SU-DHL-6 (cell line): ENCODE measurements around the gene ST3GAL3.

Experiments
- H2AFZ ChIP-seq: fragments of 200-600 bp; sonication (generic); 2 replicates; pipeline ENCODE4 v1.6.1; 2014; ENCODE audit warnings: low read depth, mild to moderate bottlenecking, moderate library complexity, mixed read lengths, antibody characterized with exemption, low read length; ENCODE audit not compliant: severe bottlenecking
- H3F3A ChIP-seq: fragments of 200-600 bp; shearing (Covaris generic); 2 replicates; pipeline ENCODE4 v1.6.0; 2016; ENCODE audit warnings: antibody characterized with exemption, mild to moderate bottlenecking; ENCODE audit not compliant: insufficient read depth
- H3K27ac ChIP-seq: fragments of 200-600 bp; sonication (generic); 2 replicates; pipeline ENCODE4 v1.5.1; 2016; ENCODE audit warnings: low read depth, mild to moderate bottlenecking, low read length, moderate library complexity, mixed read lengths
- H3K27me3 ChIP-seq: fragments of 200-600 bp; sonication (generic), shearing (Covaris generic); 2 replicates; pipeline ENCODE4 v1.6.0; 2014; ENCODE audit warnings: mild to moderate bottlenecking, low read length
- H3K36me3 ChIP-seq: fragments of 200-600 bp; sonication (generic); 2 replicates; pipeline ENCODE4 v1.6.1; 2014; ENCODE audit warnings: mild to moderate bottlenecking, low read length, mixed read lengths
- H3K4me2 ChIP-seq: fragments of 300-600, 200-600 bp; shearing (Covaris generic), sonication (generic); 2 replicates; pipeline ENCODE4 v1.6.0; 2014; ENCODE audit warnings: low read length, low read depth, mild to moderate bottlenecking; ENCODE audit not compliant: poor library complexity, severe bottlenecking
- H3K4me3 ChIP-seq: fragments of 200-600 bp; sonication (generic); 2 replicates; pipeline ENCODE4 v1.5.1; 2014; ENCODE audit warnings: antibody characterized with exemption, low read length, mild to moderate bottlenecking, mixed read lengths; ENCODE audit not compliant: insufficient read depth, poor library complexity, severe bottlenecking
- H3K79me2 ChIP-seq: fragments of 200-600 bp; sonication (generic); 2 replicates; pipeline ENCODE4 v1.6.1; 2014; ENCODE audit warnings: mild to moderate bottlenecking, low read length, moderate library complexity; ENCODE audit not compliant: insufficient read depth
- H3K9ac ChIP-seq: fragments of 200-600 bp; sonication (generic); 2 replicates; pipeline ENCODE4 v1.7.0; 2014; ENCODE audit warnings: mild to moderate bottlenecking, low read length
- H3K9me2 ChIP-seq: fragments of 200-600 bp; sonication (generic); replicated peaks from 2 replicates; pipeline ENCODE4 v1.6.1; 2014; ENCODE audit warnings: low read length; ENCODE audit not compliant: insufficient read depth
- H3K9me3 ChIP-seq: fragments of 200-600 bp; sonication (generic); 2 replicates; pipeline ENCODE4 v1.6.1; 2014; ENCODE audit warnings: low read length, mixed read lengths; ENCODE audit not compliant: insufficient read depth
- H4K20me1 ChIP-seq: fragments of 200-600 bp; sonication (generic); 2 replicates; pipeline ENCODE4 v1.6.1; 2014; ENCODE audit warnings: low read depth, mild to moderate bottlenecking, antibody characterized with exemption, low read length, moderate library complexity, mixed read lengths
- CTCF ChIP-seq: fragments of 200-600 bp; sonication (generic); IDR thresholded peaks from one replicate; pipeline ENCODE4 v1.5.1; 2017; ENCODE audit warnings: antibody characterized with exemption, mild to moderate bottlenecking, low read length, moderate library complexity; ENCODE audit not compliant: insufficient read depth, poor library complexity, severe bottlenecking
- EZH2phosphoT487 ChIP-seq: fragments of 200-600 bp; sonication (generic), shearing (Covaris generic); conservative IDR thresholded peaks from 2 replicates; pipeline ENCODE4 v1.6.1; 2018; ENCODE audit warnings: mild to moderate bottlenecking, antibody characterized with exemption, low read length, moderate library complexity, mixed read lengths

The ST3GAL3 gene

GRCh38 chr1:43914576-43915525, 207.5 kb downstream of the ST3GAL3 start:
- H3K27ac ChIP-seq = no peak overlapping the region
- H2AFZ ChIP-seq = no peak overlapping the region
- no peaks in the 10 kb centered on the region for H4K20me1 ChIP-seq
- H3K4me3 ChIP-seq = no peak overlapping the region
- no peaks in the 10 kb centered on the region for H3K9me2 ChIP-seq
- H3K9me3 ChIP-seq = no peaks in the 10 kb centered on the region
- no peaks in the 10 kb centered on the region for H3K27me3 ChIP-seq
- H3K36me3 ChIP-seq = no peaks in the 10 kb centered on the region
- no peaks in the 10 kb centered on the region for H3K79me2 ChIP-seq
- no peak overlapping the region for H3K9ac ChIP-seq
- no peak overlapping the region for H3K4me2 ChIP-seq
- TF ChIP-seq EZH2phosphoT487 (no peak), CTCF (no peak)
- no peaks in the 10 kb centered on the region for H3F3A ChIP-seq

GRCh38 chr1:43919906-43920305, 212.6 kb downstream of the ST3GAL3 start:
- Histone ChIP-seq H3F3A (no peaks in the 10 kb centered on the region), H3K4me2 (no peak overlapping the region), H3K79me2 (no peaks in the 10 kb centered on the region), H3K4me3 (no peak overlapping the region), H3K9me2 (no peaks in the 10 kb centered on the region), H3K36me3 (no peaks in the 10 kb centered on the region), H3K27me3 (no peaks in the 10 kb centered on the region), H3K27ac (no peak overlapping the region), H3K9ac (no peak overlapping the region), H4K20me1 (no peaks in the 10 kb centered on the region), H3K9me3 (no peaks in the 10 kb centered on the region), H2AFZ (no peak overlapping the region)
- TF ChIP-seq CTCF (no peak), EZH2phosphoT487 (no peak)

- Histone ChIP-seq H3K4me3 (no peak overlapping the region), H3F3A (no peaks in the 10 kb centered on the region), H3K9me2 (no peaks in the 10 kb centered on the region), H3K27me3 (no peaks in the 10 kb centered on the region), H3K79me2 (no peaks in the 10 kb centered on the region), H3K4me2 (no peak overlapping the region), H3K27ac (no peak overlapping the region), H3K36me3 (no peaks in the 10 kb centered on the region), H2AFZ (no peak overlapping the region), H3K9me3 (no peaks in the 10 kb centered on the region), H4K20me1 (no peaks in the 10 kb centered on the region), H3K9ac (no peak overlapping the region)
- no peak for TF ChIP-seq CTCF
- no peak for TF ChIP-seq EZH2phosphoT487
Measured at GRCh38 chr1:43921022-43921421, 213.7 kb downstream of the ST3GAL3 start.
